ENCODE results near the gene AQP7.

The AQP7 gene

DNA sequence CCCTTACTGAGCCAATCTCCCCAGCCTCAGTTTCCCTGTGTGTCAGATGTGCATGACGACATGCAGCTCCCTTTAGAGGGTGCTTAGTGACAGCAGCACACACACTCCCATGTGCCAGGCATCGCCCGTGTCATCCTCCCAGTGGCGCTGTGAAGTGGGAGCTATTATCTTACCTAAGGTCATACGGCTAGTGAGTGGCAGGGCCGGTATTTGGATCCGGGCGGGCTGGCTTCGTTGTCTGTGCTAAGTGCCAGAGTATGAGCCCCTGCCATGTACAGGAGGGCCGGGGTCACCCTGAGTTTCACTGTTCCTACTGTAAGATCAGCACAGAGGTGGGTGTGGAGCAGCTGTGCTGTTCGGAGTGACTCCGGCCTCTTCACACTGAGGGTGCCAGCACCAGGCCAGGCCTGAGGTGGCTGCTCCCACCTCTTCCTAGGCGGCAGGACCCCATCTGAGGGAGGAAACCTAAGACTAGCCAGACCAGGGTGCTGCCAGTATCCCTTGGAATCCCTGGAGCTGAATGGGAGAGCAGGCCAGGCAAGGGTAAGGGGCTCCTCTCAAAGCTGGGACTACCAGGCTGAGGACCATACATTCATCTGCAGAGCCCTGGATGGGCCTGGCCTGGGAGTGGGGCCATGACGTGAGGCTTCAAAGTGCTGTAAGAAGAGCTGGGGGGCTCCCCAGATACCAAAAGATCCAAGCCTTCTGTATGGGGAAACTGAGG is 22.5 kb downstream of the AQP7 start:
- TF ChIP-seq GATA3 (IDR thresholded peaks at IDR 0.05; ENCODE audit: low read depth, low read length), result no peak
- no peak for TF ChIP-seq GATA2 (IDR thresholded peaks at IDR 0.05; ENCODE audit: low read depth, low read length)

DNA sequence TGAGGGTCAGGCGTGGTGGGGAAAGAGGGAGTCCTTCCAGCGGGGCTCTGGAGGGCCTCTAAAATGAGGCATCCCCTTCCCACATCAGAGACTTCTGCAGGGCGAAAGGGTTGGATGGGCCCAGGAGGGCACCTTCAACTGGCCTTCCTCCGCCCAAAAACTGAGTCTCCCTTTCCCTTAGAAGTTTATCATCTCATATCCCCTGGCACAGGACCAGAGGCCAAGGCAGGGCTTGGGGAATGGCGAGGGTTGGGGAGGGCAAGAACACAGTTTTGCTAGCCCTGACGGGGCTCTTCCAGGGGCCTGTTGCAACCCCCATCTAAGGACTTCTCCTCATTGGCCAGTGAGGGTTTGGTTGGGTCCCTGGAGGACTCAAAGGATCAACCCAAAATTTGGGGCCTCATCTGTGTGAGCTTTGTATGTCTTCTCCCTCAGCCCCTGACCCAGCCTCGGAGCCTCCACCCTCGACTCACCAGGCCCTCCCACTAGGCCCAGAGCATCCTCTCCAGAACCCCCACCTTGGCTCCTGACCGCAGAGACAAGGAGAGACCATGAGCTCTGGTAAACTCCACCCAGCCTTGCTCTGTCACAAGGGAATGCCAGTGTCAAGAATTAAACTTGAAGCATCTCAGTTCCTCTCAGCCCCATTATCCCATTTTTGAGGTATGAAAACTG is 24.1 kb downstream of the AQP7 start:
- TF ChIP-seq GATA2 (IDR thresholded peaks at IDR 0.05; ENCODE audit: low read depth, low read length), result no peak
- no peak for TF ChIP-seq GATA3 (IDR thresholded peaks at IDR 0.05; ENCODE audit: low read depth, low read length)

DNA sequence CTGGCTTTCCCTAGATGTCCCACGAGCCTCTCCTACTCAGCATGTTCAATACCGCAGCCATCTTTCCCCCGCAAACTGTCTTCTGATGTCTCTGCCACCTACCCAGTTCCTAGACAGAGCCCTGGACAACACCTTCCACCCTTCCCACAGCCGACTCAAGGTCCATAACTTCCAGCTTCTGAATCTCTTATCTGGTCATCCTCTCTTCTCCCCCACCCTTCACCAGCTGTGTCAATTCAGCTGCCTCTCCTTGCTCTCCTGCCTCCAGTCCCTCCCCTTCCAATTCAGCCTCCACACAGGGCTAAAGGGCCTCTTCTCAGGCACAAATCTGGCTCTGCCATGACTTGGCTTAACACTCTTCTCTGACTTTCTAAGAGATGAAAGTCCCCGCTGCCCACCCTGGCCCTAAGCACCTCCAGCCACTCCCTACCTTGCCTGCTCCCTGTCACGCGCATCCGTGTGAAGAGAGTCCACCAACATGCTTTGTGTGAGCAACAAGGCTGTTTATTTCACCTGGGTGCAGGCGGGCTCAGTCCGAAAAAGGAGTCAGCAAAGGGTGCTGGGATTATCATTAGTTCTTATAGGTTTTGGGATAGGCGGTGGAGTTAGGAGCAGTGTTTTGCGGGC is 25.2 kb downstream of the AQP7 start:
- TF ChIP-seq GATA3 (IDR thresholded peaks at IDR 0.05; ENCODE audit: low read depth, low read length), result no peak
- no peak for TF ChIP-seq GATA2 (IDR thresholded peaks at IDR 0.05; ENCODE audit: low read depth, low read length)

DNA sequence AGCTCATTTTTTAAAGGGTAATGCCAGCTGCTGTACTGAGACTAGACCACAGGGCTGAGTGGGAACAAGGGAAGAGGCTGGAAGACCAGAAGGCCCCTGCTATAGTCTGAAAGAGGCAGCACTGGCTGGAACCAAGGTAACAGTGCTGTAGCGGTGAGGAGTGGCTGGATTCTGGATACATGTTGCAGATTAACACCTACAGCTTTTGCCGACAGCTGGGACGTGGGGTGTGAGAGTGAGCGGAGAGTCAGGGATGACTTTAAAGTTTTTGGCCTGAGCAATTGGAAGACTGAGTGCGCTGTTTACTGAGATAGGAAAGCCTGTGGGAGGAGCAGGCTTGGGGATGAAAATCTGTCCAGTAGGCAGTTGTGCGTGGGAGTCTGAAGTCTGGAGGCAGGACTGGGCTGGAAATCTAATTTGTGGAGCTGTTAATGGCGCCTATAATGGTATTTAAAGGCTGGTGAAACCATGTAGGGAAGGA is 26.5 kb downstream of the AQP7 start:
- TF ChIP-seq GATA3 (IDR thresholded peaks at IDR 0.05; ENCODE audit: low read depth, low read length), result no peak
- TF ChIP-seq GATA2 (IDR thresholded peaks at IDR 0.05; ENCODE audit: low read depth, low read length), result no peak

- TF ChIP-seq GATA2 (IDR thresholded peaks at IDR 0.05; ENCODE audit: low read depth, low read length), result no peak
- TF ChIP-seq GATA3 (IDR thresholded peaks at IDR 0.05; ENCODE audit: low read depth, low read length), result no peak
These were observed 27.0 kb downstream of the AQP7 start for GRCh38 chr9:33375238-33375840.

GRCh38 chr9:33374634-33375237 is 27.6 kb downstream of the AQP7 start:
- TF ChIP-seq GATA3 (IDR thresholded peaks at IDR 0.05; ENCODE audit: low read depth, low read length), result no peak

DNA sequence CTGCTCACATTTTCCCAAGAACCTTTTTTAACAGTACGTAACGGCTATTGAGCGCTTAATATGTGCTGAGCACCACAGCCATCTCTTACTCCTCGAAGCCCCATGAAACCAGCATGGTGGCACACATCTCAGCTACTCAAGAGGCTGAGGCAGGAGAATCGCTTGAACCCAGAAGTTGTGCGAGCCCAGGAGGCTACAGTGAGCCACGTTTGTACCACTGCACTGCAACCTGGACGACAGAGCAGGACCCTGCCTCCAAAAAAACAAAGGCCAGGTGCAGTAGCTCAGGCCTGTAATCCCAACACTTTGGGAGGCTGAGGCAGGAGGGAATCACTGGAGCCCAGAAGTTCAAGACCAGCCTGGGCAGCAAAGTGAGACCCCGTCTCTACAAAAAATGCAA is 28.2 kb downstream of the AQP7 start:
- TF ChIP-seq GATA3 (IDR thresholded peaks at IDR 0.05; ENCODE audit: low read depth, low read length), result no peak
- TF ChIP-seq GATA2 (IDR thresholded peaks at IDR 0.05; ENCODE audit: low read depth, low read length), result no peak

DNA sequence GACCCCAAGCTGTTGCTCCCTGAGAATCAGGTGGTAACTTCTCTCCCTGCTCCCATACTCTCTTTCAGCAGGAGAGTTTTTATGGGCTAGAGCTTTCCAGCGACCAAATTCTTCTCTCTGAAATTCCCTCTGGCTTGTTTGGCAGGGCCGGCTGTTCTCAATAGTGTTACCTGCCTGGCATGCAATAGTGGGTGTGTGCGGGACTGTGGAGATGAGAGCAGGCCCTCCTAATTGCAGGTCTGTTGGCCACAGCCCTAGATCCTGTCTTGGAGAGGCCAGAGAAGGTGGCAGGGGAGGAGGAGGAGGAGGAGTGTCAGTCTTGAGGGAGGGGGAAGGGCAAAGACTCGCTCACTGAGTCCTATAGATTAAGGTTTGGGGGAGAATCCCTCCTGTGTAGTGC is 29.5 kb downstream of the AQP7 start:
- TF ChIP-seq GATA3 (IDR thresholded peaks at IDR 0.05; ENCODE audit: low read depth, low read length) (no peak), GATA2 (IDR thresholded peaks at IDR 0.05; ENCODE audit: low read depth, low read length) (no peak)

GRCh38 chr9:33366979-33367480 is 35.3 kb downstream of the AQP7 start:
- no peak for TF ChIP-seq GATA3 (IDR thresholded peaks at IDR 0.05; ENCODE audit: low read depth, low read length)
- no peak for TF ChIP-seq GATA2 (IDR thresholded peaks at IDR 0.05; ENCODE audit: low read depth, low read length)

DNA sequence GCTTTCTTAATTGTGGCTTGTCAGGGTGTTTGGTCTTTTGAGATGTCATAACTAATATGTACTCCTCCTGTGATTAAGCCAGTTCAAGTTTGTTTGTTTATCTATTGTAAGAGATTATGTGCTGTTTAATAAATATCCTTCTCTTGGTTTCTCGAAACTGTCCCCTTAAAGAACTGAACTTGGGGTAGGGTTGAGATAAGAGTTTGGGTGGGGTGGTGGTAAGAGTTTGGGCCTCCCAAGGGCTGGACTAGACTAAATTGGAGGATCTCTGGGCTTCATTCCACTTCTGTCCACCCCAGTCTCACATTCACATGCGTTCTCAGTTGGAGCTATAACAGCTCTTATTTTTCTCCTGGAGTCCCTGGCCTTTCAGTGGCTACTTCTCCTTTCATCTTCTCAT is 38.2 kb downstream of the AQP7 start:
- no peak for TF ChIP-seq GATA2 (IDR thresholded peaks at IDR 0.05; ENCODE audit: low read depth, low read length)
- no peak for TF ChIP-seq GATA3 (IDR thresholded peaks at IDR 0.05; ENCODE audit: low read depth, low read length)

GRCh38 chr9:33355933-33356332 is 46.4 kb downstream of the AQP7 start:
- TF ChIP-seq GATA2 (IDR thresholded peaks at IDR 0.05; ENCODE audit: low read depth, low read length), result no peak
- no peak for TF ChIP-seq GATA3 (IDR thresholded peaks at IDR 0.05; ENCODE audit: low read depth, low read length)

DNA sequence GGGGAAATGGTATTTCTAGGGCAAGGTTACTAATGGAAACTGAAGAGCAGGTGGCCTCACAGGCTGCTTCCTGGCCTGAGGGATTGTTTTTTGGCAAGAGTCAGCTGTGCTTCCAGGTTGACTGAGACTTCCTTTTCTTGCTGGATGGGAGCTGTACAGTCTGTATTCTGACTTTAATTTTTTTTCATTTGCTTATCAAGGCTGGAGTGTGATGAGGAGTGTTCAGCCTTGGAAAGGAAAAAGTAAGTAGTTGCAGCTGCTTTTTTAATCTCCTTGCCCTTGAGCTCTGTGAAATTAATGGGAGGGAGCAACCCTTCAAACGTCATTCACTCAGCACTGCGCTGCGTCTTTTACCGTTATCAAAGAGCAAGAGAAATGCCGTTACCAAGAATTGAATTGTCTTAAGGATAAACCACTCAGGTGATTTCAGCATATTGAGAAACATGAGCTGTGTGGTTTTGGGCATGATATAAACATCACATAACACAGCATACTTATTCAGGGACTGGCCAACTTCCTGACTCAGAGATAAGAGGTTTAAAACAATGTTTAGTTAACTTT is 47.6 kb downstream of the AQP7 start:
- TF ChIP-seq GATA2 (IDR thresholded peaks at IDR 0.05; ENCODE audit: low read depth, low read length), result no peak
- TF ChIP-seq GATA3 (IDR thresholded peaks at IDR 0.05; ENCODE audit: low read depth, low read length), result no peak

- TF ChIP-seq GATA3 (IDR thresholded peaks at IDR 0.05; ENCODE audit: low read depth, low read length) (no peak), GATA2 (IDR thresholded peaks at IDR 0.05; ENCODE audit: low read depth, low read length) (no peak)
These were observed 50.8 kb downstream of the AQP7 start for GRCh38 chr9:33351547-33351946.

DNA sequence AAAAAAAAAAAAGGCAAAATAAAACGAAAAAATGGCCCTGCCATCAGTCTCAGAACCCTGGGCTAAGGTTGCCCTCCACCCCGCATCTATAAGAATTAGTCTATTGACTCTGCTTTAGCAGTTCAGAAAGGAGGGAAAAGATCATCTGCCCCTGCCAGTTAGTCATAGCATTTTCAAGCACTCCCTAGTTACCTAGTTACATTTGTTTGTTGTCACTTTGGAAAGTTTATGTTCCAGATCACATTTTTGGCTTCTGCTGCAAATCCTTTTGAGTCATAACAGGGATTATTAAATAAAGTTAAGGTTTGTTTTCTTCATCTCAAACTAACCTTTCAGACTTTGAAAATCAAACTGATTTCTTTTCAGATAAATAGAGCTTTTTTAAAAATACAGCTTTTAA is 52.1 kb downstream of the AQP7 start:
- TF ChIP-seq GATA2 (IDR thresholded peaks at IDR 0.05; ENCODE audit: low read depth, low read length), result no peak
- no peak for TF ChIP-seq GATA3 (IDR thresholded peaks at IDR 0.05; ENCODE audit: low read depth, low read length)
